Stimulated activated CD4-positive, alpha-beta T cell treated with anti-CD3 and anti-CD28 coated beads, Interleukin-2, amount 100 ng/mL, for 48 hours (primary cell): Measurements from ENCODE around the gene KLHDC4.
"Not testable (repeated sequence)": the region's sequence is repeated elsewhere in the genome, so short reads cannot be mapped to it uniquely, and the experiment has no call there.

ENCODE experiments used
- DNase-seq, 2 donors: peaks; one replicate each; pipeline ENCODE4 v3.0.0-alpha.2; 2020

The KLHDC4 gene

DNA sequence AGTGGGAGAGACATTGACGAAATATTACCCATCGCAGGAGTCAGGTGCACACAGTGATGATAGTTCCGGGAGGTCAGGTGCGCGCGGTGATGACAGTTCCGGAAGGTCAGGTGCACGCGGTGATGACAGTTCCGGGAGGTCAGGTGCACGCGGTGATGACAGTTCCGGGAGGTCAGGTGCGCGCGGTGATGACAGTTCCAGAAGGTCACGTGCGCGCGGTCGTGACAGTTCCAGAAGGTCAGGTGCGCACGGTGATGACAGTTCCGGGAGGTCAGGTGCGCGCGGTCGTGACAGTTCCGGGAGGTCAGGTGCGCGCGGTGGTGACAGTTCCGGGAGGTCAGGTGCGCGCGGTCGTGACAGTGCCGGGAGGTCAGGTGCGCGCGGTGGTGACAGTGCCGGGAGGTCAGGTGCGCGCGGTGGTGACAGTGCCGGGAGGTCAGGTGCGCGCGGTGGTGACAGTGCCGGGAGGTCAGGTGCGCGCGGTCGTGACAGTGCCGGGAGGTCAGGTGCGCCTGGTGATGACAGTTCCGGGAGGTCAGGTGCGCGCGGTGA lies 84.7 kb downstream of the KLHDC4 start:
- not testable (repeated sequence) for DNase-seq

DNA sequence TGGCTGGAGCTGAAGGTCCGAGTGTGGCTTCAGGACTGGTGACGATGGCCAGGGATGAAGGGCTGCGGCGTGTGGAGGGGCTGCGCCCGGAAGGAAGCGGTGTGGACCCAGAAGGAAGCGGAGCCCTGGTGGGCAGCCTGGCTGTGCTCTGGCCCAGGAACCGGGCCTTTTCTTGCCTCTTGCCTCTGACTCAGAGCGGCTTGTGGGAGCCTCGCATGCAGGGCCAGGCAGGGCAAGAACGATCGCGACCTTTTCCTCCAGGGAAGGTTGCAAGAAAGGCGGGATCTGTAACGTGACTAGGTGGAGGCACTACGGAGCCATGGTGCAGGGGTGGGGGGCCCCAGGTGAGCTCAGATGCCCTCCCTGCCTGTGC lies 85.5 kb downstream of the KLHDC4 start:
- DNase-seq = no peak

GRCh38 chr16:87679593-87680271 lies 86.1 kb downstream of the KLHDC4 start:
- DNase-seq = no peak

- no peak for DNase-seq
Observed at GRCh38 chr16:87678618-87679017, 87.2 kb downstream of the KLHDC4 start.

DNA sequence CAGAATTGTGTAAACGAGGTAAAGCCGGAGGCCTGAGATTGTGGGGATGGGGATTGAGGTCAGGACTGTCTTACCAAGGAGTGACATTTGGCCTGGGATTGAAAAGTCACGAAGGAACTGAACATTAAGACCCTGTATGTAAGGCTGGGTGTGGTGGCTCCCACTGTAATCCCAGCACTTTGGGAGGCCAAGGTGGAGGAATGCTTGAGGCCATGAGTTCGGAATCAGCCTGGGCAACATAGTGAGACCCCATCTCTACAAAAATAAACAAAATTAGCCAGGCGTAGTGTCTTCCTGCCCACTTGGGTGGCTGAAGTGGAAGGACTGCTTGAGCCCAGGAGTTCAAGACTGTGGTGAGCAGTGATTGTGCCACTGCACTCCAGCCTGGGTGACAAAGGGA lies 88.0 kb downstream of the KLHDC4 start:
- DNase-seq = no peak

- DNase-seq = no peak
Observed at GRCh38 chr16:87675111-87675719, 90.6 kb downstream of the KLHDC4 start.

GRCh38 chr16:87674419-87674818 lies 91.4 kb downstream of the KLHDC4 start:
- DNase-seq = no peak

- DNase-seq = no peak
Observed at GRCh38 chr16:87671715-87672270, 94.0 kb downstream of the KLHDC4 start.

GRCh38 chr16:87671221-87671620 lies 94.6 kb downstream of the KLHDC4 start:
- no peak for DNase-seq

- no peak for DNase-seq
Observed at GRCh38 chr16:87669672-87670071, 96.1 kb downstream of the KLHDC4 start.

GRCh38 chr16:87667946-87668345 lies 97.8 kb downstream of the KLHDC4 start:
- DNase-seq = no peak

GRCh38 chr16:87667443-87667842 lies 98.3 kb downstream of the KLHDC4 start:
- no peak for DNase-seq

DNA sequence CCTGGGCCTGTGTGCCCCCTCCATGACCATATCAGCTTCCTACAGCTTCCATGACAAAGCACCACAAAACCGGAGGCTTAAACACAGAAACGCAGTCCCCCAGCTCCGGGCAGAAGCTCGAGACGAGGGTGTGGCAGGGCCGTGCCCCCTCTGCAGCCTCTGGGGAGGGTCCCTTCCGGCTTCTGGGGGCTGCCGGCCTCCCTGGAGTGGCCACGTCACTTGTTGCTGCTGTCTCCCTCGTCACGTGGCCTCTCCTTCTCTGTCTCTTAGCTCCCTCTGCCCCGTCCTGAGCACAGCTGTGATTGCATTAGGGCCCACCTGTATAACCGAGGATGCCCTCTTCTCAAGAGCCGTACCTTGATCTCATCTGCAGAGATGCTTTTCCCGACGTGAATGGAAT lies 98.9 kb downstream of the KLHDC4 start:
- DNase-seq = no peak

DNA sequence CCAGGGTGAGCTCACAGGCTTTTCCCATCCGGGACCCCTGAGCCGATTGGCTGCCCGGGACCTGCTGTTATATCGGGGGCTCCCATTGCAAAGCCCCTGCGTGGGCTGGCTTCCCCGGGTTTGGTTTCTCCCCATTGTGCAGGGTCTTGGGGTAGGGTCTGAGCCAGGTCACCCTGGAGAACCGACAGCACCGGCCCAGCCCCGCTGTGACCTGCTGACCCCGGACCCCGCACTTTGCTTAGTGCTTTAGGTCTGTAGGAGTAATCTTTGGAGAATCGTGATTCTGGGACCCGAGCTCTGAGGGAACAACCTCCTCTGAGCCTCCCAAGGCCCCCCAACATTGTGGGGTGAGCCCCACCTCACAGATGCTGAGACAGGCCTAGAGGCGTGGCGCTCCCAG lies 100.6 kb downstream of the KLHDC4 start:
- DNase-seq = no peak

- no peak for DNase-seq
Observed at GRCh38 chr16:87664792-87665191, 101.0 kb downstream of the KLHDC4 start.

GRCh38 chr16:87662254-87663204 lies 103.3 kb downstream of the KLHDC4 start:
- no peak for DNase-seq

GRCh38 chr16:87661561-87661960 lies 104.2 kb downstream of the KLHDC4 start:
- peak in 1 of 2 donors; percentile 30 for DNase-seq

DNA sequence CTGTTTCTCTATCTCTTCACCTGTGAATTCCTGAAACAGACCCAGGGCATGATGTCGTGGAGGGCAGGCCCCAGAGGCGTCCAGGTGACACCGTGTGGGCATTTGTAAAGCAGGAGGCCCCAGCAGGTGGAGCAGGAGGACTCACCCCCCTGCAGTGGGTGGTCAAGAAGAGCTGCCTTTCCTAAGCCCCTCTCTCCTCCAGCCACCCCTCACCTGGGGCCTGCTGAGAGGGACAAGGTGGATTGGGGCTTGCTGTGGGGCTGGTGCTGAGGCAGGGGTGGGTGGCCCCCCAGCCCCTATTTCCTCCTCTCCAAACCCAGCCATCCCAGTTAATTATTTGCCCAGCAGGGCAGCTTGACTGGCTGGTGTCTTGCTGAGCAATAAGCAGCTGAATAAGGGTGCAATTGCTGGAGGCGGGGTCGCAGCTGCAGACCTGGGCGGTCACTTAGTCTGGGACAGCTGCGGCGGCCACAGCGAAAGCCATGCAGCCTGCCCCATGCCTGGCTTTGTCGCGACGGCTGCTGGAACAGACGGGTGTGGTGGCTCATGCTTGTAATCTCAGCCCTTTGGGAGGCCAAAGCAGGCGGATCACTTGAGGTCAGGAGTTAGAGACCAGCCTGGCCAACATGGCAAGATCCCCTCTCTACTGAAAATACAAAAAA lies 107.1 kb downstream of the KLHDC4 start:
- no peak for DNase-seq
